Measurements from ENCODE around the gene VANGL2.

- TF ChIP-seq CTCF (conservative IDR thresholded peaks at IDR 0.05; ENCODE audit: low read length): no peak
- TF ChIP-seq EZH2phosphoT487 (IDR thresholded peaks at IDR 0.05; ENCODE audit: borderline replicate concordance, low read depth, low read length): no peak
Measured at GRCh38 chr1:160467576-160467975, 67.2 kb downstream of the VANGL2 start.

Measured in OCI-LY7 (cell line).